ENCODE measurements around the gene TBC1D14.
A peak's percentile ranks its signal among the peaks of the same experiment; 100 is the strongest.

TBC1D14 gene

GRCh38 chr4:7062816-7063215 lies 153.2 kb downstream of the TBC1D14 start:
- peaks cover 17% of the 10 kb centered on the region for H3K36me3 ChIP-seq (ENCODE audit: low read length)
- H3K79me2 ChIP-seq (ENCODE audit: insufficient read depth, low read length): peaks cover 43% of the 10 kb centered on the region

DNA sequence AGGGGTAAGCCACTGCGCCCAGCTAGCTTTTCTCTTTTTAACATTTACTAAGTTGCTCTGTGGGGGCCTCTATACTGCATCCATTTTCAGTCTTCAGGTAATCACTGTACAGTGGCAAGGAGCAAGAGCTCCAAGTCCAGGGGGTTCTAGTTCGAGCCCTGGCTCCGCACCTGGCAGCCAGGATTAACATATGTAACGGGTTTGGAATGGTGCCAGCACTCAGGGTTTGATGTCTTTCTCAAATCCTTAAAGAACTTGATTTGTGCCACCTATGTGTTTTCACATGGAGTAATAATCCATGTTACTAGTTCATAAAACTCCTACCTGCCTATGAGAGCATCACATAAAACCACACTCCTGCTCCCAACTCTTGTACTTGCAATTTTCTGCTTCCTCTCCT lies 153.7 kb downstream of the TBC1D14 start:
- Histone ChIP-seq H2AFZ (ENCODE audit: low read depth, low read length, severe bottlenecking) (no peak overlapping the region), H3K4me3 (ENCODE audit: insufficient read depth, low read length, poor library complexity, severe bottlenecking) (no peak overlapping the region), H3K9me2 (replicated peaks; ENCODE audit: insufficient read depth, low read length) (no peaks in the 10 kb centered on the region), H3K9me3 (ENCODE audit: insufficient read depth, low read length) (no peaks in the 10 kb centered on the region), H3K4me2 (ENCODE audit: low read depth, low read length, poor library complexity, severe bottlenecking) (no peak overlapping the region), H4K20me1 (ENCODE audit: low read depth, low read length) (no peaks in the 10 kb centered on the region; the same call in 1 of the 2 replicates), H3K9ac (ENCODE audit: low read length) (no peak overlapping the region), H3K79me2 (ENCODE audit: insufficient read depth, low read length) (peaks cover 43% of the 10 kb centered on the region), H3K36me3 (ENCODE audit: low read length) (peaks cover 17% of the 10 kb centered on the region), H3F3A (ENCODE audit: insufficient read depth) (0 out of 2 replicates have a peak, but pooled peaks cover 4% of the 10 kb centered on the region), H3K27me3 (ENCODE audit: low read length) (no peaks in the 10 kb centered on the region), H3K27ac (ENCODE audit: low read depth, low read length) (no peak overlapping the region)
- no peak for TF ChIP-seq EZH2phosphoT487 (conservative IDR thresholded peaks at IDR 0.05; ENCODE audit: low read length)
- TF ChIP-seq CTCF (IDR thresholded peaks at IDR 0.05; ENCODE audit: insufficient read depth, low read length, poor library complexity, severe bottlenecking): no peak

More at GRCh38 chr4:7062816-7063215, 153.2 kb downstream of the TBC1D14 start:
- H3K4me2 ChIP-seq (ENCODE audit: low read depth, low read length, poor library complexity, severe bottlenecking): no peak overlapping the region
- H3K9ac ChIP-seq (ENCODE audit: low read length): no peak overlapping the region
- H3K4me3 ChIP-seq (ENCODE audit: insufficient read depth, low read length, poor library complexity, severe bottlenecking): no peak overlapping the region
- TF ChIP-seq CTCF (IDR thresholded peaks at IDR 0.05; ENCODE audit: insufficient read depth, low read length, poor library complexity, severe bottlenecking): no peak
- no peak for TF ChIP-seq EZH2phosphoT487 (conservative IDR thresholded peaks at IDR 0.05; ENCODE audit: low read length)
- H3K9me3 ChIP-seq (ENCODE audit: insufficient read depth, low read length): no peaks in the 10 kb centered on the region
- no peaks in the 10 kb centered on the region for H3K27me3 ChIP-seq (ENCODE audit: low read length)
- H3K9me2 ChIP-seq (replicated peaks; ENCODE audit: insufficient read depth, low read length): no peaks in the 10 kb centered on the region
- 0 out of 2 replicates have a peak, but pooled peaks cover 4% of the 10 kb centered on the region for H3F3A ChIP-seq (ENCODE audit: insufficient read depth)
- no peak overlapping the region for H2AFZ ChIP-seq (ENCODE audit: low read depth, low read length, severe bottlenecking)
- no peaks in the 10 kb centered on the region; the same call in 1 of the 2 replicates for H4K20me1 ChIP-seq (ENCODE audit: low read depth, low read length)
- no peak overlapping the region for H3K27ac ChIP-seq (ENCODE audit: low read depth, low read length)

GRCh38 chr4:7066006-7066405 lies 156.4 kb downstream of the TBC1D14 start:
- Histone ChIP-seq H4K20me1 (ENCODE audit: low read depth, low read length) (no peaks in the 10 kb centered on the region; the same call in 1 of the 2 replicates), H3F3A (ENCODE audit: insufficient read depth) (no peaks in the 10 kb centered on the region), H3K36me3 (ENCODE audit: low read length) (peaks cover 10% of the 10 kb centered on the region; the same call in 1 of the 2 replicates), H3K4me3 (ENCODE audit: insufficient read depth, low read length, poor library complexity, severe bottlenecking) (no peak overlapping the region), H3K9me3 (ENCODE audit: insufficient read depth, low read length) (no peaks in the 10 kb centered on the region), H3K79me2 (ENCODE audit: insufficient read depth, low read length) (peaks cover 43% of the 10 kb centered on the region), H3K27me3 (ENCODE audit: low read length) (no peaks in the 10 kb centered on the region), H3K9ac (ENCODE audit: low read length) (peak overlapping the region; percentile 89), H3K9me2 (replicated peaks; ENCODE audit: insufficient read depth, low read length) (no peaks in the 10 kb centered on the region), H3K4me2 (ENCODE audit: low read depth, low read length, poor library complexity, severe bottlenecking) (peak overlapping the region; percentile 94), H3K27ac (ENCODE audit: low read depth, low read length) (no peak overlapping the region), H2AFZ (ENCODE audit: low read depth, low read length, severe bottlenecking) (no peak overlapping the region)
- TF ChIP-seq CTCF (IDR thresholded peaks at IDR 0.05; ENCODE audit: insufficient read depth, low read length, poor library complexity, severe bottlenecking) (no peak), EZH2phosphoT487 (conservative IDR thresholded peaks at IDR 0.05; ENCODE audit: low read length) (no peak)

Measured in SU-DHL-6 (cell line).